ENCODE results near the gene FBN1.

DNA sequence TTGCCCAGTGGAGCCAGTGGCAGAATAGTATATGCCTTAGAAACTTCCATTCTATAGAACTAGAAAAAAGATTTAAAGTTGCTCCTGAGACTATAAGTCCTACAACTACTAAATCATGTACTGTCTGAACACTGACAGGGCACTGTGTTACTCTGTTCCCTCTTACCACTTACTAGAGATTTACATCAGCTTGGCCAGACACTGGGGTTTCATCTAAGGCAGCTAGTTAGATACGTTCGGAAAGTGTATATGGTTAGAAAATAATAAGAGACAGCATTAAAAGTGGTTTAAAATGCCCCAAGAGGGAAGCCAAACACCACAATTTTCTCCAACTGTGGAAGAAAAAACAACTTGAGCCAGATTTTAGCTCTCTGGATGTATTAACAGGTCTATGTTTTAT, 97.1 kb downstream of the FBN1 start:
- TF ChIP-seq POLR2A (IDR thresholded peaks at IDR 0.05) = no peak
- TF ChIP-seq, protein P1, sequence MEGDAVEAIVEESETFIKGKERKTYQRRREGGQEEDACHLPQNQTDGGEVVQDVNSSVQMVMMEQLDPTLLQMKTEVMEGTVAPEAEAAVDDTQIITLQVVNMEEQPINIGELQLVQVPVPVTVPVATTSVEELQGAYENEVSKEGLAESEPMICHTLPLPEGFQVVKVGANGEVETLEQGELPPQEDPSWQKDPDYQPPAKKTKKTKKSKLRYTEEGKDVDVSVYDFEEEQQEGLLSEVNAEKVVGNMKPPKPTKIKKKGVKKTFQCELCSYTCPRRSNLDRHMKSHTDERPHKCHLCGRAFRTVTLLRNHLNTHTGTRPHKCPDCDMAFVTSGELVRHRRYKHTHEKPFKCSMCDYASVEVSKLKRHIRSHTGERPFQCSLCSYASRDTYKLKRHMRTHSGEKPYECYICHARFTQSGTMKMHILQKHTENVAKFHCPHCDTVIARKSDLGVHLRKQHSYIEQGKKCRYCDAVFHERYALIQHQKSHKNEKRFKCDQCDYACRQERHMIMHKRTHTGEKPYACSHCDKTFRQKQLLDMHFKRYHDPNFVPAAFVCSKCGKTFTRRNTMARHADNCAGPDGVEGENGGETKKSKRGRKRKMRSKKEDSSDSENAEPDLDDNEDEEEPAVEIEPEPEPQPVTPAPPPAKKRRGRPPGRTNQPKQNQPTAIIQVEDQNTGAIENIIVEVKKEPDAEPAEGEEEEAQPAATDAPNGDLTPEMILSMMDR (IDR thresholded peaks at IDR 0.05) = no peak
